IMR-90 (cell line): Measurements from ENCODE around the gene DDX42. TPM values are rescaled to one million over a fixed set of nuclear protein-coding genes. Genes with fewer than 3 reads are reported as not detected.

ENCODE experiments used
- ATAC-seq: fragments of 200-7000 bp; cut with Tn5 transposase; 2 replicates; pipeline ENCODE4 v1.9.1; 2020; ENCODE audit warnings: low read depth, mild to moderate bottlenecking, moderate library complexity
- BruUV-seq: library from RNA; stranded (reverse); fragments of 400-500 nt; replicated peaks from 2 replicates; lab custom pipeline; 2021; lab: Mats Ljungman, UMichigan
- CTCF ChIA-PET: fragments of 300-600 bp; formaldehyde crosslinking; extraction: SDS; loops from one replicate; lab custom pipeline; 2021; ENCODE audit warnings: antibody characterized with exemption; lab: Yijun Ruan, JAX
- POLR2A ChIA-PET: fragments of 300-600 bp; sonication (Branson Sonifier 250); formaldehyde crosslinking; loops from one replicate; lab custom pipeline; 2022; ENCODE audit warnings: antibody characterized with exemption; ENCODE audit not compliant: unreplicated experiment; lab: Charles Lee
- DNase-seq: peaks from one replicate; pipeline ENCODE4 v3.0.0; 2013
- H2AFZ ChIP-seq: replicated peaks from 2 replicates; pipeline ENCODE3; 2013; ENCODE audit warnings: low read length, mild to moderate bottlenecking; ENCODE audit not compliant: poor library complexity
- H2AK5ac ChIP-seq: 2 replicates; pipeline ENCODE4 v1.6.1; 2013; ENCODE audit warnings: low read depth, low read length, inconsistent platforms
- H2AK9ac ChIP-seq: replicated peaks from 2 replicates; pipeline ENCODE3; 2013; ENCODE audit warnings: mild to moderate bottlenecking, low read depth, low read length, moderate library complexity; ENCODE audit not compliant: poor library complexity
- H2BK120ac ChIP-seq: 2 replicates; pipeline ENCODE4 v1.6.1; 2013; ENCODE audit warnings: low read depth, low read length, inconsistent platforms
- H2BK15ac ChIP-seq: 3 replicates; pipeline ENCODE4 v1.6.1; 2013; ENCODE audit warnings: low read depth, low read length, inconsistent platforms
- H2BK20ac ChIP-seq: 2 replicates; pipeline ENCODE4 v1.6.1; 2013; ENCODE audit warnings: low read depth, mild to moderate bottlenecking, inconsistent platforms, low read length, moderate library complexity
- H2BK5ac ChIP-seq: 2 replicates; pipeline ENCODE4 v1.6.1; 2013; ENCODE audit warnings: mild to moderate bottlenecking, low read depth, low read length, inconsistent platforms; ENCODE audit not compliant: poor library complexity, severe bottlenecking
- H3K14ac ChIP-seq: replicated peaks from 2 replicates; pipeline ENCODE4 v1.6.1; 2013; ENCODE audit warnings: low read depth, low read length, inconsistent platforms
- H3K18ac ChIP-seq: 2 replicates; pipeline ENCODE4 v1.6.1; 2013; ENCODE audit warnings: low read depth, low read length, control low read depth
- H3K23ac ChIP-seq: 2 replicates; pipeline ENCODE4 v1.6.1; 2013; ENCODE audit warnings: low read depth, low read length, inconsistent platforms
- H3K27ac ChIP-seq: 2 replicates; pipeline ENCODE4 v1.5.1; 2013; ENCODE audit warnings: mild to moderate bottlenecking, control low read depth, low read length; ENCODE audit not compliant: insufficient read depth
- H3K27me3 ChIP-seq: 2 replicates; pipeline ENCODE4 v1.6.1; 2013; ENCODE audit warnings: low read length; ENCODE audit not compliant: control insufficient read depth, insufficient read depth
- H3K36me3 ChIP-seq: 2 replicates; pipeline ENCODE4 v1.6.1; 2013; ENCODE audit warnings: low read length, mixed read lengths; ENCODE audit not compliant: control insufficient read depth, insufficient read depth
- H3K4ac ChIP-seq: 2 replicates; pipeline ENCODE4 v1.6.1; 2013; ENCODE audit warnings: low read depth, low read length, inconsistent platforms
- H3K4me1 ChIP-seq: 2 replicates; pipeline ENCODE4 v1.6.1; 2013; ENCODE audit warnings: low read length, mixed read lengths; ENCODE audit not compliant: control insufficient read depth, insufficient read depth
- H3K4me2 ChIP-seq: 2 replicates; pipeline ENCODE4 v1.6.1; 2013; ENCODE audit warnings: low read depth, mild to moderate bottlenecking, control low read depth, low read length, moderate library complexity
- H3K4me3 ChIP-seq: 2 replicates; pipeline ENCODE4 v1.5.1; 2013; ENCODE audit warnings: low read depth, mild to moderate bottlenecking, control low read depth, low read length, moderate library complexity; ENCODE audit not compliant: insufficient read depth
- H3K56ac ChIP-seq: 2 replicates; pipeline ENCODE4 v1.6.1; 2013; ENCODE audit warnings: low read length, inconsistent platforms; ENCODE audit not compliant: insufficient read depth; ENCODE audit errors: extremely low read depth
- H3K79me1 ChIP-seq, 2 experiments: 2 replicates each; pipeline ENCODE4 v1.6.1; 2013; ENCODE audit warnings: low read length in 2 of 2, inconsistent platforms in 1 of 2, low read depth in 1 of 2
- H3K9ac ChIP-seq: 2 replicates; pipeline ENCODE4 v1.6.1; 2013; ENCODE audit warnings: low read depth, low read length, control low read depth
- H3K9me1 ChIP-seq: 2 replicates; pipeline ENCODE4 v1.6.1; 2013; ENCODE audit warnings: low read length, inconsistent platforms; ENCODE audit not compliant: insufficient read depth
- H3K9me3 ChIP-seq: 2 replicates; pipeline ENCODE4 v1.6.1; 2013; ENCODE audit warnings: low read length; ENCODE audit not compliant: control insufficient read depth, insufficient read depth
- H4K20me1 ChIP-seq: 2 replicates; pipeline ENCODE4 v1.6.1; 2013; ENCODE audit warnings: low read length, inconsistent platforms; ENCODE audit not compliant: insufficient read depth
- H4K5ac ChIP-seq: 2 replicates; pipeline ENCODE4 v1.6.1; 2013; ENCODE audit warnings: mild to moderate bottlenecking, low read depth, low read length, control low read depth
- H4K8ac ChIP-seq, 2 experiments: 2 replicates each; pipeline ENCODE4 v1.6.1; 2013; ENCODE audit warnings: low read depth in 2 of 2, low read length in 2 of 2, control low read depth in 1 of 2, inconsistent platforms in 1 of 2
- H4K91ac ChIP-seq: 2 replicates; pipeline ENCODE4 v1.6.1; 2013; ENCODE audit warnings: low read depth, low read length, inconsistent platforms; ENCODE audit not compliant: insufficient read depth
- CEBPB ChIP-seq: IDR thresholded peaks from 2 replicates; pipeline ENCODE4 v1.6.1; 2012; ENCODE audit warnings: low read depth, low read length, improper control_type of control experiment
- CHD1 ChIP-seq: IDR thresholded peaks from 2 replicates; pipeline ENCODE4 v1.6.1; 2012; ENCODE audit warnings: low read depth, low read length, improper control_type of control experiment
- CTCF ChIP-seq: conservative IDR thresholded peaks from 2 replicates; pipeline ENCODE4 v1.5.1; 2012; ENCODE audit warnings: mild to moderate bottlenecking, low read depth, low read length, improper control_type of control experiment
- FOS ChIP-seq: fragments of 150-350 bp; IDR thresholded peaks from 2 replicates; pipeline ENCODE4 v1.6.1; 2016; ENCODE audit warnings: low read depth, low read length
- MAFK ChIP-seq: IDR thresholded peaks from 2 replicates; pipeline ENCODE4 v1.6.1; 2012; ENCODE audit warnings: low read depth, low read length, improper control_type of control experiment
- WGBS, 2 experiments: methylation state at CpG; one replicate each; pipeline versions ENCODE4 v1.1.5 to v1.1.7; 2013; ENCODE audit warnings: missing lambda C conversion rate in 2 of 2; ENCODE audit not compliant: insufficient read length in 1 of 2; ENCODE audit errors: extremely low coverage in 2 of 2; 5-methylcytosine and 5-hydroxymethylcytosine counted together
- dilution Hi-C: fragments of 300-500 bp; cut with HindIII; formaldehyde crosslinking; loops from one replicate; pipeline ENCODE4 v1.14.3; 2018; ENCODE audit warnings: low sequenced_read_pairs; ENCODE audit not compliant: unreplicated experiment
- in situ Hi-C: fragments of 300-500 bp; cut with MboI; formaldehyde crosslinking; loops from 3 replicates; pipeline ENCODE4 v1.14.3; 2019; ENCODE audit warnings: low sequenced_read_pairs, inconsistent platforms, mixed read lengths
- intact Hi-C: fragments of 100-400 bp; cut with micrococcal nuclease; formaldehyde crosslinking; loops from 2 replicates; pipeline ENCODE4 v1.10.0; 2022
- polyA plus RNA-seq, 3 experiments: library from polyadenylated mRNA; depleted of rRNA; stranded (reverse); fragments of >200 nt; gene quantifications; 2 replicates each; pipeline ENCODE4 v1.2.3, GENCODE V29; 2012; ENCODE audit warnings: low replicate concordance in 1 of 3
- total RNA-seq: library from RNA; depleted of rRNA; stranded (reverse); fragments of >200 nt; gene quantifications from 2 replicates; pipeline ENCODE4 v1.2.3, GENCODE V29; 2012

DDX42 gene
- total and polyA plus RNA-seq, 2 of the 4 experiments (the other 2 are of a cell fraction) = 75.8 to 91.5 TPM

GRCh38 chr17:63740464-63741142, 33.4 kb upstream of the DDX42 start:
- Histone ChIP-seq H3K4ac (peak overlapping the region; percentile 52; the same call in 1 of the 2 replicates), H3K9me3 (no peaks in the 10 kb centered on the region), H2BK120ac (no peak overlapping the region), H3K18ac (no peak overlapping the region), H4K5ac (peak overlapping the region; percentile 57), H3K9ac (peak overlapping the region; percentile 69), H4K8ac (peak overlapping the region; percentile 35 to 80; a peak in 3 of 4 replicates), H2BK20ac (no peak overlapping the region), H3K4me1 (peaks cover 6% of the 10 kb centered on the region), H3K9me1 (peaks cover 6% of the 10 kb centered on the region; the same call in 1 of the 2 replicates), H4K91ac (no peak overlapping the region), H3K23ac (peak overlapping the region; percentile 34; the same call in 1 of the 2 replicates), H2BK5ac (peak overlapping the region; percentile 21), H4K20me1 (no peaks in the 10 kb centered on the region; the same call in 1 of the 2 replicates), H3K56ac (peak overlapping the region; percentile 41; the same call in 1 of the 2 replicates), H2AK5ac (0 out of 2 replicates have a peak overlapping the region, but pooled peaks have one; percentile 73), H3K14ac (peak overlapping the region; percentile 27), H3K36me3 (no peaks in the 10 kb centered on the region; the same call in 1 of the 2 replicates), H3K27ac (peak overlapping the region; percentile 56), H3K79me1 (peaks cover 11 to 39% of the 10 kb centered on the region in 2 experiments; a peak in 3 of 4 replicates), H3K4me3 (peak overlapping the region; percentile 75), H2AFZ (peak overlapping the region; percentile 98), H2BK15ac (no peak overlapping the region), H3K27me3 (no peaks in the 10 kb centered on the region), H2AK9ac (peak overlapping the region; percentile 57), H3K4me2 (peak overlapping the region; percentile 98)
- DNase-seq (peak; percentile 6), ATAC-seq (no peak)
- ChIA-PET CTCF (no interaction called here), POLR2A (no interaction called here)
- intact Hi-C loops (no loop called here), dilution Hi-C loops (no loop called here), in situ Hi-C loops (no loop called here)
- TF ChIP-seq CHD1 (no peak), CTCF (no peak), CEBPB (no peak), FOS (no peak), MAFK (no peak)
- WGBS, 2 experiments = no CpG with 5 or more reads among the region's 12 CpGs
- TSS peak; percentile 17 for BruUV-seq
